Activated CD8-positive, alpha-beta memory T cell treated with anti-CD3 and anti-CD28 coated beads, Interleukin-2, amount 50 U/mL, for 24 hours (primary cell): ENCODE measurements around the gene LRMDA.
"Not testable (repeated sequence)": the region's sequence is repeated elsewhere in the genome, so short reads cannot be mapped to it uniquely, and the experiment has no call there.

Experiments
- DNase-seq: peaks from one replicate; pipeline ENCODE4 v3.0.0-alpha.2; 2020; ENCODE audit errors: extremely low read depth

Gene LRMDA

DNA sequence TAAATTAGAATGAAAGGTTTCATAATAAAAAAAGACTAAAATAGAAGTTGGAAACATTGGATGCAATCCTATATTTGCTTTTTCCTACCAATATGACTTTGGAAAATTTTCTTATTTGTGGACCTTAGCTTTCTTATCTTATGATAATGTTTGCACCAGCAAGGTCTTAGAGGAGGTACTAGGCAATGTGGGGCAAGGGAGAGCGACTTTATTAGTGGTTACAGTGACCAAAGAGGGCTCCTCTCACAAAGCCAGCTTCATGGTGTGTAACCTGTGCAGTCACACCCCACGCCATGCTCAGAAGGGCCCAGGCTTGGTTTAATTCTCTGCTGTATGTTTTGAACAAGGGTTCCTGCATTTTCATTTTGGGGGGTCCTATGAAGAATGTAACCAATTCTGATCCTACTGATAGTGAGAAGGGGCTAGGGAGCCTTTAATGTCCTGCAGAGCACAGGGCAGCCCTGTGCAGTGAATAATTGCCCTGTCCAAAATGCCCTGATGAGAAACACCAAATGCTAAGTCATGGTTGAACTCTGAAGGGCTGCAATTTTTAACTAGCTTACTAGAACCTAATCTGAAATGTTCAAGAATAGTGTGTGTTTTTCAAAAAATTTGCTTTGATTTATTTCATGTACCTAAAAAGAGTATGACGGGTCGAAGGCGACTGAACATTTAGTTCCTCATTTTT, 1047.8 kb downstream of the LRMDA start:
- DNase-seq = no peak

GRCh38 chr10:76481178-76481577, 1049.8 kb downstream of the LRMDA start:
- DNase-seq = no peak

GRCh38 chr10:76487582-76487981, 1056.2 kb downstream of the LRMDA start:
- no peak for DNase-seq

DNA sequence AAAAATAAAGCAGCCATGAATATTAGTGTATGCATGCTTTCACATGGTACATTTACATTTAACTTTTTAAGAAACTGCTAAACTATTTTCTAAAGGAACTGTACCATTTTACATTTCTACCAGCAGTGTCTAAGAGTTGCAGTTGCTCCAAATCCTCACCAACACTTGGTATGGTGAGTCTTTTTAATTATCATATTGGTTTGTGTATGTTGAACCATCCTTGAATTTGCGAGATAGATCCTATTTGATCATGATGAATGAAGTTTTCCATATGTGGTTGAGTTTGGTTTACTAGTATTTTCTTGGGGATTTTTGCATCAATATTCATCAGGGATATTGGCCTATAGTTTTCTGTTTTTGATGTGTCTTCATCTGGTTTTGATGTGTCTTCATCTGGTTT, 1057.2 kb downstream of the LRMDA start:
- DNase-seq = no peak

DNA sequence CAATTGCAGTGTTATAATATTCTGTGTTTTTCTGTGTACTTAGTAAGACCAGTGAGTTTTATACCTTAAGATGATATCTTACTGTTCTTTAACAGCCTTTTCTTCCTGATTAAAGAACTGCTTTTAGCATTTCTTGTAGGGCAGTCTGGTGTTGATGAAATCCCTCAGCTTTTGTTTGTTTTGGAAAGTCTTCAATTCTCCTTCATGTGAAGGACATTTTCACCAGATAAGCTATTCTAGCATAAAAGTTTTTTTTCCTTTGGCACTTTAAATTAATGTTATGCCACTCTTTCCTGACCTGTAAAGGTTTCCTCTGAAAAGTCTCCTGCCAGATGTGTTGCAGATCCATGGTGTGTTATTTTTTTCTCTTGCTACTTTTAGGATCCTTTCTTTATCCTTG, 1059.8 kb downstream of the LRMDA start:
- no peak for DNase-seq

- no peak for DNase-seq
Observed at GRCh38 chr10:76492026-76492425, 1060.6 kb downstream of the LRMDA start.

DNA sequence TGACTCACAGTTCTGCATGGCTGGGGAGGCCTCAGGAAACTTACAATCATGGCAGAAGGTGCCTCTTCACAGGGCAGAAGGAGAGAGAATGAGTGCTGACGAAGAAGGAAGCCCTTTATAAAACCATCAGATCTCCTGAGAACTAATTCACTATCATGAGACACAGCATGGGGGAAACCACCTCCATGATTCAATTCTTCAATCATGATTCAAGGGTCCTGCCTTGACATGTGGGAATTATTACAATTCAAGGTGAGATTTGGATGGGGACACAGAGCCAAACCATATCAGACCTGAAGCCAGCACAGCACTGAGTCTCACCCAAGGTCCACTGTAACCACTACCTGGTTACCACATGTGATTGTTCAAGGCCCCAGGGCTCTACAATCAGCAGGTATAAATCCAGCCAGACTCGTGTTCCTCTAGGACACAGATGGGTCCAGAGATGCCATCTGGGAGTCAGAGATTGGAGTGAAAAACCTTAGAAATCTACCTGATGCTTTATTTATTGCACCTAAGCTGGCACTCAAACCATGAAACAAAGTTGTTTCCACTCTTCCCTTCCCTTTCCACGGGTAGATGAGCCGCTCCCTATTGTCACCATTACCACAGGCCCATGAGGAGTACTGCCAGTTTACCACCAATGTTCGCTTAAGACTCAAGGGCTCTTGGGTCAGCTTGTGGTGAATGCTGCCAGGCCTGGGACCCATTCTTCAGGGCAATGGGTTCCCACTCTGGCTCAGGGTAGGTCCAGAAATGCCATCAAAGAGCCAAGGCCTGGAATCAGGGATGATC, 1061.5 kb downstream of the LRMDA start:
- no peak for DNase-seq

- no peak for DNase-seq
Observed at GRCh38 chr10:76497666-76498065, 1066.2 kb downstream of the LRMDA start.

GRCh38 chr10:76504823-76505222, 1073.4 kb downstream of the LRMDA start:
- DNase-seq = no peak

DNA sequence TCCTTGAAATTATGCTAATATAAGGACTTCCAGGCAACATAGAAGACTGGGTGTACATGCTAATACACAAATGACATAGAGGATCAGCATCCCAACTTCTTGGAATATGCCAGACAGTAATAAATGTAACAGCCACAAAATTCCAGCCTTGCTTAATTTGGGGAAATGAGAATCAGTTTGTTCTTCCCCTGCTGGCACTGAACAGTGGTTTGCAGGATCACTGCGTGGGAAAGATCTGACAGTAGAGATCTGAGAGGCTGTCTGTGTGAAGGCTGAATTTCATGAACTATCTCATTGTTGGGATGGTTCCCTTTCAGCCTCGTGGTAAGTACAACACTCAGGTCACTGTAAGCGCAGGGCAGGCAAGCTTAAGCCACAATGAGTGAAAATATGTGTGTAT, 1078.0 kb downstream of the LRMDA start:
- no peak for DNase-seq

DNA sequence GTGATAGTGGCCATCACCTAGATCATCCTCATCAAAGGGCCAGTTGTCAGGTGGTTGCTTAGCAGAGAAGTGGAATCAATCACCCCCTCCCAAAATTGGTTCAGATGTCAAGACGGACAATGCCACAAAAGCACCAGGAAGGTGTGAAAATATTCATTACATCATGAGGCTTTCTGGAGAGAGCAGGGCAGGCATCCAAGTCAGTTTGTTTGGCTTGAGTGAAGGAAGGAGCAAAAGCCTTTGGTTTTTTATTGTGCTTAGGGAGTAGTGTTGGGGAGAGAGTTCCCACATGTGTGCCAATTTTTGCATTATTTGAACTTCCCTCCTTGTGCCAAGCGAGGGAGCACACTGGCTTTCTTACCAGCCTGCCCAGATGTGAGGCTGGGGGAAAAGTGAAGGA, 1082.9 kb downstream of the LRMDA start:
- DNase-seq = no peak

DNA sequence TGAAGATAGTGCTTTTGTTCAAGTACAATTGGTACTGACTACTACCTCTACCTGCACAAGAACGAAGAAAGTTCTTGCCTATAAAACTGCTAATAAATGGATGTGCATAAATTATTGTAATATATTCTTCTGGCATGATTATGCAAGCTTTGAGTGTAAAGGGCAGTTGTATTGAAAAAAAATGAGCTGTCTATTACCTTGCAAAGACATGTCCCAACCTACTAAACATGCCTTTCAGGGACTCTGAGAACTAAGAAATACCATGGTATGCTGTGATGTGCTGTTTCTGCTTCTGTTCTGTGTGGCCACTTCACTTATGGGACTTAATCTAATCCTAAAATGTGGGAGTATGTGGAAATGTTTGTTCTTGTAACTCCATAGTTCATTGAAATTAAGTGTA, 1083.4 kb downstream of the LRMDA start:
- DNase-seq = no peak

DNA sequence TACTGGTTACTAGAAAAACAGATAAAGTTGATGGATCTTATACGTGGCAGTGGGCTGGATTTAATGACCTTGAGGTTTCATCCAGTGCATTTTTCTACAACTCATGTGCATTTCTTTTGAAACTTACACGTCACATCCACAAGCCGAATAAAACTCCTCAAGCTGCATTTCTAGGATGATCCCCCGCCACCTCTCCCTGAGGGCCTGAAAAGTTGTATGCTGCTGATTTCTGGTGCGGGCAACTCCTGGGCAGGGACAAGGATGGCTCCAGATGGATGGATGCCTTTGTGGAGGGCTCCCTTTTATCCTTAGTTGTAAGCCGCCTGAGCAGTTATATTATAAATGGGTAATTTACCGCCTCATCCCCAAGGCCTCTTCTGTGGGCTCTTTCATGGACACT, 1091.1 kb downstream of the LRMDA start:
- no peak for DNase-seq

- DNase-seq = no peak
Observed at GRCh38 chr10:76523246-76523645, 1091.8 kb downstream of the LRMDA start.

DNA sequence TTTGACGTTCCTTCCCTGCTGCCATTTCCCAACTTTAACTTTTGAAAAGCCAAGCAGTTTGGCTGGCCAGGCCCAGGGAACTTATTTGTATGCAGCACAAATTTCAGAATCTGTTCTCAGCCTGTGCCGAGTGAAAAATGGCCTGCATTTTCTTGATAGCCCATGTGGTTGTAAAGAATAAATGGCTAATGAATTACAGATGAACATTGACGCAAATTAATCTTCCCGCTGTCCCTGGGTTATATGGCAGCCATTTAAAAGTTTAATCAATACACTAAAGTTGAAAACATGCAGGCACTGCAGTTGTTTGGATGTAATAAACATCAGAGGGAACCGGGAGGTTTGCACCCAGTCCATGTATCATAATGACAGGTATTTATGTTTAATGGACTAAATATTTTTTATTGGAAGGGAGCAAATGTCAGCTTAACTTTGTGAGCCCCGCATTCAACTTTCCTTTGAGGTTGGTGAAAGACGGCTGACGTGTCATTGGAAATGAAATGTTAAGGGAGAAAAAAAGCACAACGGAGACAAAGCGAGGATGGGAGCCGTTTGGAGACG, 1092.4 kb downstream of the LRMDA start:
- no peak for DNase-seq

- DNase-seq = not testable (repeated sequence)
Observed at GRCh38 chr10:76526833-76527232, 1095.4 kb downstream of the LRMDA start.

DNA sequence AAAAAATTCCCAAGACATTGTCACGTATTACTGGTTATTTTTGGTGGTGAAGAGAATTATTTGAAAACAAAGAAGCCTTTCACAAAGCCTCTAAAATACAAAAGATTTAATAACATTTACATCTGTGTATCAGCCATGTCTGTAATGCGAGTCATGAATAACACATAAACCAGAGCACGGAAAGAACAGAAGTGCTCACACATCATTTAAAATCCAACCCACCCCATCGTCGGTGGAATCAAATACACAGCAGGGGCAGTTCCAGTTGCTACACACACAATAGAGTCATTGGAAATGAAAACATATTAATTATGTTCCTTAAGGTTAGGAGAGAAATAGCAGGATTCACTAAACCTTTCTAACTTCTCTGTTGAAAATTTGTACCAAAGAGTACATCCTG, 1108.9 kb downstream of the LRMDA start:
- DNase-seq = no peak

- DNase-seq = no peak
Observed at GRCh38 chr10:76540786-76541185, 1109.4 kb downstream of the LRMDA start.

DNA sequence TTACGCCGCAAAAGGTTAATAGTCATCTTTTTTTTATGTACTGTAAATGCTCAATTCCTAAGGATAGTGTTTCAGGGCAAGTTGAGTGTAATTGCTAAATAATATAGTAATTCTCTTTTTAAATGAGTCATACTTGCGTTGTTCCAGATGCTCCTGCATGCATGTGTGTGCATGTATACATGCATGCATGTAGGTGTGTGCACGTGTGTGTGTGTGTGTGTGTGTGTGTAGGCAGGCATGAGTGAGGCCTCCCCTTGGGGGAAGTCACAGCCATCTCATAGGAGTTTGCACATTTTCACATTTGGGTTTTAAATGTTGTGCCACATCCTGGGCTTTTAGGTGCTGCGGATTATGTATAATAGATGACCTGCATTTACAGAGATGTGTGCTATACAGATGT, 1110.4 kb downstream of the LRMDA start:
- no peak for DNase-seq

DNA sequence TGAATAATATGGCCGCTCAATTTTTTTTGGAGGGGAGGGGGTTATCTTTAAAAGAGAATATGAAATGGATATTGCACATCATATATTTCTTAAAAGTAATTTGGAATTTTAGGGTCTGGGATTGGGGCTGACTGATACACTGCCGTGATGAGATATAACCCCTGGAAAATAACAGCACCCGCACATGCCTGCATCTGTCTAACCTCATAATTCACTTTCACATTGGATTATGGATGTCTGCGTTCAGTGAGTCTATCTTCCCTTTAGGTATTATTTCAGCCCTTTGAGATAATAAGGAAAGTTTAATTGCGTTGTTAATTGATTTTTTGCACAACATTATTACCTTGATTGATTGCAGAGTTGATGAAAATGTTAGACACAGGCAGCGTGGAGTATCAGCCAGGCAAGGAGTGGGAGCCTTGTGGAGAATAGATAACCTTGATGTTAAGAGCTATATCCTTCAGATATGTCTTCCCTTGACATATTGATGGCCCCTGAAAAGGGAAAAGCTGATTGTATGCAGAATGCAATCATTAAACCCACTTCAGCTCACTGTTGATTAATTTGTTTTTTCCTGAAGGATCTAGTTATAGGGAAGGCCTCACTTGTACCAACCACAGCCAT, 1111.0 kb downstream of the LRMDA start:
- no peak for DNase-seq

GRCh38 chr10:76543655-76544054, 1112.2 kb downstream of the LRMDA start:
- DNase-seq = no peak

- DNase-seq = no peak
Observed at GRCh38 chr10:76544789-76545188, 1113.4 kb downstream of the LRMDA start.

- no peak for DNase-seq
Observed at GRCh38 chr10:76546411-76546810, 1115.0 kb downstream of the LRMDA start.
